ENCODE measurements around the gene AUTS2. TPM values are rescaled to one million over a fixed set of nuclear protein-coding genes. Genes with fewer than 3 reads are reported as not detected.

Gene AUTS2
- total and polyA plus RNA-seq, 9 of the 15 experiments (the other 6 are each of a cell fraction or from before 2014, with no cell fraction given), result 0.58 TPM; not detected in 8

DNA sequence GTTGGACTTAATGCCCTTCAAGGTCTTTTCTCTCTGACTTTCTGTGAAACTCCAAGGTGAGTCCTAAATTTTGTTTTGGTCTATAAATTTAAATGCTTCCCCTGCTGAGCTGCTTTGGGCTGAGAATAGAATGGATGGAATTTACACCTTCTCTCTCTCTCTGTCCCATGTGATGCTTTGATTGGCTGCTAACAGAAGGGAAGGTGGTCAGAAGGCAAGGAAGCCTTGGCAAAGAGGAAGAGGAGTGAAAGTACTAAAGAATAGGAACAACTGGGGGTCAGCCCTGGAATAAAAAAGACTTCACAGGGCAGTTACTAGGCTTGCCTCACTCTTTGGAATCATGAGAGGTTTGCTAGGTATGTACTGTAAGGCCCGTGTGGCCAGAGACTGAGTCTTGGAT, 260.2 kb downstream of the AUTS2 start:
- no peaks in the 10 kb centered on the region for H4K20me1 ChIP-seq (replicated peaks; ENCODE audit: control insufficient read depth, insufficient read depth, low read length)
- DNase-seq (ENCODE audit: extremely low read depth in 1 of 4, low spot score in 3 of 4) (no peak), FAIRE-seq (no peak), ATAC-seq (no peak)
- no peak overlapping the region for H3K4me2 ChIP-seq (ENCODE audit: insufficient read depth, low read length)
- in situ Hi-C loops (cut with MboI) (no loop called here), intact Hi-C loops (cut with micrococcal nuclease) (no loop called here)
- H3K9me1 ChIP-seq (ENCODE audit: control insufficient read depth, insufficient read depth, low read length), result no peaks in the 10 kb centered on the region
- H3K36me3 ChIP-seq (ENCODE audit: control insufficient read depth, insufficient read depth, low read length), result no peaks in the 10 kb centered on the region
- no peak overlapping the region for H2AFZ ChIP-seq (ENCODE audit: low read depth, low read length)
- H3K79me2 ChIP-seq (ENCODE audit: control insufficient read depth, insufficient read depth, low read length), result no peaks in the 10 kb centered on the region
- no TSS peak for BruUV-seq (replicated peaks)
- H3K27ac ChIP-seq (ENCODE audit: extremely low read depth, low read depth, low read length), result no peak overlapping the region
- no peaks in the 10 kb centered on the region for H3K9me3 ChIP-seq (replicated peaks; ENCODE audit: control insufficient read depth, insufficient read depth, low read depth, low read length)
- WGBS (ENCODE audit: insufficient coverage, low coverage, missing lambda C conversion rate), result 0% methylated on average over 1 of the region's 1 CpG
- H3K27me3 ChIP-seq (ENCODE audit: control insufficient read depth in 2 of 2, insufficient read depth in 2 of 2, low read length in 2 of 2), result no peaks in the 10 kb centered on the region
- TF ChIP-seq ETV5 (CRISPR knock-in tag; IDR thresholded peaks at IDR 0.05; ENCODE audit: low read depth) (no peak), NFRKB (IDR thresholded peaks at IDR 0.05; ENCODE audit: low read depth) (no peak), SNRNP70 (optimal IDR thresholded peaks at IDR 0.05; ENCODE audit: low read depth, low read length) (no peak), HCFC1 (IDR thresholded peaks at IDR 0.05; ENCODE audit: low read depth, low read length) (no peak), ETV6 (IDR thresholded peaks at IDR 0.05; ENCODE audit: borderline replicate concordance in 1 of 2, low read depth in 2 of 2, low read length in 1 of 2) (no peak), ETV6 (CRISPR knock-in tag; IDR thresholded peaks at IDR 0.05; ENCODE audit: borderline replicate concordance) (no peak), ZNF785 (CRISPR knock-in tag; IDR thresholded peaks at IDR 0.05) (no peak), XRCC5 (IDR thresholded peaks at IDR 0.05; ENCODE audit: low read depth, low read length) (no peak), PTRF (tag; IDR thresholded peaks at IDR 0.05) (no peak), SRF (CRISPR knock-in tag; IDR thresholded peaks at IDR 0.05) (no peak), KAT7 (CRISPR knock-in tag; IDR thresholded peaks at IDR 0.05; ENCODE audit: borderline replicate concordance) (no peak), GTF2E2 (tag; IDR thresholded peaks at IDR 0.05) (no peak), CC2D1A (IDR thresholded peaks at IDR 0.05) (no peak), FOXK1 (CRISPR knock-in tag; IDR thresholded peaks at IDR 0.05; ENCODE audit: borderline replicate concordance) (no peak)
- TF ChIP-seq, protein P1, sequence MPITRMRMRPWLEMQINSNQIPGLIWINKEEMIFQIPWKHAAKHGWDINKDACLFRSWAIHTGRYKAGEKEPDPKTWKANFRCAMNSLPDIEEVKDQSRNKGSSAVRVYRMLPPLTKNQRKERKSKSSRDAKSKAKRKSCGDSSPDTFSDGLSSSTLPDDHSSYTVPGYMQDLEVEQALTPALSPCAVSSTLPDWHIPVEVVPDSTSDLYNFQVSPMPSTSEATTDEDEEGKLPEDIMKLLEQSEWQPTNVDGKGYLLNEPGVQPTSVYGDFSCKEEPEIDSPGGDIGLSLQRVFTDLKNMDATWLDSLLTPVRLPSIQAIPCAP (CRISPR knock-in tag; IDR thresholded peaks at IDR 0.05; ENCODE audit: borderline replicate concordance), result no peak
- TF ChIP-seq, protein P2, sequence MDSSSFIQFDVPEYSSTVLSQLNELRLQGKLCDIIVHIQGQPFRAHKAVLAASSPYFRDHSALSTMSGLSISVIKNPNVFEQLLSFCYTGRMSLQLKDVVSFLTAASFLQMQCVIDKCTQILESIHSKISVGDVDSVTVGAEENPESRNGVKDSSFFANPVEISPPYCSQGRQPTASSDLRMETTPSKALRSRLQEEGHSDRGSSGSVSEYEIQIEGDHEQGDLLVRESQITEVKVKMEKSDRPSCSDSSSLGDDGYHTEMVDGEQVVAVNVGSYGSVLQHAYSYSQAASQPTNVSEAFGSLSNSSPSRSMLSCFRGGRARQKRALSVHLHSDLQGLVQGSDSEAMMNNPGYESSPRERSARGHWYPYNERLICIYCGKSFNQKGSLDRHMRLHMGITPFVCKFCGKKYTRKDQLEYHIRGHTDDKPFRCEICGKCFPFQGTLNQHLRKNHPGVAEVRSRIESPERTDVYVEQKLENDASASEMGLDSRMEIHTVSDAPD (CRISPR knock-in tag; IDR thresholded peaks at IDR 0.05), result no peak
- TF ChIP-seq, protein P3, sequence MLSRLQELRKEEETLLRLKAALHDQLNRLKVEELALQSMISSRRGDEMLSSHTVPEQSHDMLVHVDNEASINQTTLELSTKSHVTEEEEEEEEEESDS (CRISPR knock-in tag; IDR thresholded peaks at IDR 0.05), result no peak
- TF ChIP-seq, protein P4, sequence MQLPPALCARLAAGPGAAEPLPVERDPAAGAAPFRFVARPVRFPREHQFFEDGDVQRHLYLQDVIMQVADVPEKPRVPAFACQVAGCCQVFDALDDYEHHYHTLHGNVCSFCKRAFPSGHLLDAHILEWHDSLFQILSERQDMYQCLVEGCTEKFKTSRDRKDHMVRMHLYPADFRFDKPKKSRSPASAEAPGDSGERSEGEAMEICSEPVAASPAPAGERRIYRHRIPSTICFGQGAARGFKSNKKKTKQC (CRISPR knock-in tag; IDR thresholded peaks at IDR 0.05), result no peak
- TF ChIP-seq, protein P5, sequence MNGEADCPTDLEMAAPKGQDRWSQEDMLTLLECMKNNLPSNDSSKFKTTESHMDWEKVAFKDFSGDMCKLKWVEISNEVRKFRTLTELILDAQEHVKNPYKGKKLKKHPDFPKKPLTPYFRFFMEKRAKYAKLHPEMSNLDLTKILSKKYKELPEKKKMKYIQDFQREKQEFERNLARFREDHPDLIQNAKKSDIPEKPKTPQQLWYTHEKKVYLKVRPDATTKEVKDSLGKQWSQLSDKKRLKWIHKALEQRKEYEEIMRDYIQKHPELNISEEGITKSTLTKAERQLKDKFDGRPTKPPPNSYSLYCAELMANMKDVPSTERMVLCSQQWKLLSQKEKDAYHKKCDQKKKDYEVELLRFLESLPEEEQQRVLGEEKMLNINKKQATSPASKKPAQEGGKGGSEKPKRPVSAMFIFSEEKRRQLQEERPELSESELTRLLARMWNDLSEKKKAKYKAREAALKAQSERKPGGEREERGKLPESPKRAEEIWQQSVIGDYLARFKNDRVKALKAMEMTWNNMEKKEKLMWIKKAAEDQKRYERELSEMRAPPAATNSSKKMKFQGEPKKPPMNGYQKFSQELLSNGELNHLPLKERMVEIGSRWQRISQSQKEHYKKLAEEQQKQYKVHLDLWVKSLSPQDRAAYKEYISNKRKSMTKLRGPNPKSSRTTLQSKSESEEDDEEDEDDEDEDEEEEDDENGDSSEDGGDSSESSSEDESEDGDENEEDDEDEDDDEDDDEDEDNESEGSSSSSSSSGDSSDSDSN (IDR thresholded peaks at IDR 0.05; ENCODE audit: borderline replicate concordance in 1 of 2, low read depth in 2 of 2, low read length in 2 of 2), result no peak
- H3K4me3 ChIP-seq, result no peak overlapping the region
- no peak overlapping the region for H3K9ac ChIP-seq (ENCODE audit: insufficient read depth in 1 of 2, low read depth in 2 of 2, low read length in 2 of 2)
- H3K4me1 ChIP-seq (replicated peaks in 1 of 2; ENCODE audit: control insufficient read depth in 2 of 2, insufficient read depth in 2 of 2, low read length in 2 of 2), result no peaks in the 10 kb centered on the region
- ChIA-PET POLR2A (interaction anchor here (0.6 to 1.1 kb wide), 3 partner anchors 281 to 797 kb away, joined by 3 to 4 read pairs (median 3); no protein-coding TSS in a partner anchor), CTCF (ENCODE audit: low intra/inter-chr PET ratio) (no interaction called here)
